ENCODE measurements around the gene EIF1B. TPM values are rescaled to one million over a fixed set of nuclear protein-coding genes. Genes with fewer than 3 reads are reported as not detected.

Gene EIF1B
- total and polyA plus RNA-seq, 2 experiments from 2014 or later: 20.2 to 87.4 TPM

GRCh38 chr3:40337136-40338108 is 27.9 kb downstream of the EIF1B start:
- Histone ChIP-seq H3K4me1 (ENCODE audit: insufficient read depth) (no peaks in the 10 kb centered on the region), H3K27ac (no peak overlapping the region), H3K4me3 (no peak overlapping the region), H3K9me2 (ENCODE audit: insufficient read depth) (no peaks in the 10 kb centered on the region), H2AFZ (no peak overlapping the region), H3K36me3 (ENCODE audit: low read depth) (no peaks in the 10 kb centered on the region), H3K79me2 (ENCODE audit: insufficient read depth) (no peaks in the 10 kb centered on the region), H3K9ac (no peak overlapping the region), H3K9me3 (ENCODE audit: low read depth) (no peaks in the 10 kb centered on the region), H4K20me1 (ENCODE audit: insufficient read depth) (no peaks in the 10 kb centered on the region), H3K27me3 (replicated peaks; ENCODE audit: insufficient read depth) (no peaks in the 10 kb centered on the region), H3K4me2 (ENCODE audit: unreplicated experiment) (no peak overlapping the region), H3F3A (ENCODE audit: insufficient read depth) (no peaks in the 10 kb centered on the region)
- WGBS, 2 experiments (ENCODE audit: low coverage in 1 of 2, low lambda C conversion rate in 2 of 2, missing lambda C conversion rate in 2 of 2): 54 to 55% methylated on average over 9 of the region's 9 CpGs
- DNase-seq: peak; percentile 43
- TF ChIP-seq EZH2phosphoT487 (IDR thresholded peaks at IDR 0.05; ENCODE audit: insufficient read depth, low read depth) (no peak), EZH2 (IDR thresholded peaks at IDR 0.05; ENCODE audit: insufficient read depth, poor library complexity, severe bottlenecking) (no peak)
- in situ Hi-C loops (cut with MboI): loop anchor here (25.0 kb wide), 2 partner anchors 250 to 1550 kb away; no protein-coding TSS in a partner anchor

- no peak for DNase-seq
Observed at GRCh38 chr3:40339871-40340270, 30.4 kb downstream of the EIF1B start.

GRCh38 chr3:40340541-40341170 is 31.1 kb downstream of the EIF1B start:
- Histone ChIP-seq H3K27me3 (replicated peaks; ENCODE audit: insufficient read depth) (no peaks in the 10 kb centered on the region), H3K27ac (no peak overlapping the region), H3K9me2 (ENCODE audit: insufficient read depth) (no peaks in the 10 kb centered on the region), H2AFZ (no peak overlapping the region), H4K20me1 (ENCODE audit: insufficient read depth) (no peaks in the 10 kb centered on the region), H3K4me1 (ENCODE audit: insufficient read depth) (no peaks in the 10 kb centered on the region), H3K79me2 (ENCODE audit: insufficient read depth) (no peaks in the 10 kb centered on the region), H3F3A (ENCODE audit: insufficient read depth) (no peaks in the 10 kb centered on the region), H3K9ac (no peak overlapping the region), H3K4me2 (ENCODE audit: unreplicated experiment) (no peak overlapping the region), H3K36me3 (ENCODE audit: low read depth) (no peaks in the 10 kb centered on the region), H3K4me3 (no peak overlapping the region), H3K9me3 (ENCODE audit: low read depth) (no peaks in the 10 kb centered on the region)
- in situ Hi-C loops (cut with MboI): loop anchor here (25.0 kb wide), 2 partner anchors 247 to 1547 kb away; no protein-coding TSS in a partner anchor
- TF ChIP-seq EZH2 (IDR thresholded peaks at IDR 0.05; ENCODE audit: insufficient read depth, poor library complexity, severe bottlenecking) (no peak), EZH2phosphoT487 (IDR thresholded peaks at IDR 0.05; ENCODE audit: insufficient read depth, low read depth) (no peak)
- WGBS, 2 experiments (ENCODE audit: low coverage in 1 of 2, low lambda C conversion rate in 2 of 2, missing lambda C conversion rate in 2 of 2): 27 to 43% methylated on average over 1 of the region's 1 CpG
- no peak for DNase-seq

More at GRCh38 chr3:40339871-40340270, 30.4 kb downstream of the EIF1B start:
- no peaks in the 10 kb centered on the region for H4K20me1 ChIP-seq (ENCODE audit: insufficient read depth)
- no peak overlapping the region for H3K9ac ChIP-seq
- no peaks in the 10 kb centered on the region for H3F3A ChIP-seq (ENCODE audit: insufficient read depth)
- H3K9me3 ChIP-seq (ENCODE audit: low read depth): no peaks in the 10 kb centered on the region
- no peak overlapping the region for H2AFZ ChIP-seq
- TF ChIP-seq EZH2phosphoT487 (IDR thresholded peaks at IDR 0.05; ENCODE audit: insufficient read depth, low read depth): no peak
- TF ChIP-seq EZH2 (IDR thresholded peaks at IDR 0.05; ENCODE audit: insufficient read depth, poor library complexity, severe bottlenecking): no peak
- H3K4me1 ChIP-seq (ENCODE audit: insufficient read depth): no peaks in the 10 kb centered on the region
- H3K27ac ChIP-seq: no peak overlapping the region
- H3K36me3 ChIP-seq (ENCODE audit: low read depth): no peaks in the 10 kb centered on the region
- H3K79me2 ChIP-seq (ENCODE audit: insufficient read depth): no peaks in the 10 kb centered on the region
- WGBS, 2 experiments (ENCODE audit: low coverage in 1 of 2, low lambda C conversion rate in 2 of 2, missing lambda C conversion rate in 2 of 2): 58 to 64% methylated on average over 1 of the region's 1 CpG
- no peak overlapping the region for H3K4me3 ChIP-seq
- H3K9me2 ChIP-seq (ENCODE audit: insufficient read depth): no peaks in the 10 kb centered on the region
- H3K4me2 ChIP-seq (ENCODE audit: unreplicated experiment): no peak overlapping the region
- no peaks in the 10 kb centered on the region for H3K27me3 ChIP-seq (replicated peaks; ENCODE audit: insufficient read depth)
- in situ Hi-C loops (cut with MboI): loop anchor here (25.0 kb wide), 2 partner anchors 247 to 1547 kb away; no protein-coding TSS in a partner anchor

- TF ChIP-seq EZH2 (IDR thresholded peaks at IDR 0.05; ENCODE audit: insufficient read depth, poor library complexity, severe bottlenecking) (no peak), EZH2phosphoT487 (IDR thresholded peaks at IDR 0.05; ENCODE audit: insufficient read depth, low read depth) (no peak)
- H3F3A ChIP-seq (ENCODE audit: insufficient read depth): no peaks in the 10 kb centered on the region
- no peaks in the 10 kb centered on the region for H3K27me3 ChIP-seq (replicated peaks; ENCODE audit: insufficient read depth)
- no peaks in the 10 kb centered on the region for H3K79me2 ChIP-seq (ENCODE audit: insufficient read depth)
- no peaks in the 10 kb centered on the region for H3K36me3 ChIP-seq (ENCODE audit: low read depth)
- no peaks in the 10 kb centered on the region for H3K4me1 ChIP-seq (ENCODE audit: insufficient read depth)
- H3K9ac ChIP-seq: no peak overlapping the region
- in situ Hi-C loops (cut with MboI): loop anchor here (25.0 kb wide), 2 partner anchors 246 to 1546 kb away; no protein-coding TSS in a partner anchor
- H4K20me1 ChIP-seq (ENCODE audit: insufficient read depth): no peaks in the 10 kb centered on the region
- H3K9me3 ChIP-seq (ENCODE audit: low read depth): no peaks in the 10 kb centered on the region
- H3K4me2 ChIP-seq (ENCODE audit: unreplicated experiment): no peak overlapping the region
- H3K9me2 ChIP-seq (ENCODE audit: insufficient read depth): no peaks in the 10 kb centered on the region
- DNase-seq: no peak
- H2AFZ ChIP-seq: no peak overlapping the region
- no peak overlapping the region for H3K27ac ChIP-seq
- H3K4me3 ChIP-seq: no peak overlapping the region
Observed at GRCh38 chr3:40341671-40342070, 32.2 kb downstream of the EIF1B start.

Data from GM23248 (cell line).